A673 (cell line): ENCODE data around the gene LTA. TPM values are rescaled to one million over a fixed set of nuclear protein-coding genes. Genes with fewer than 3 reads are reported as not detected.

ENCODE experiments used
- BruUV-seq: library from RNA; stranded (reverse); fragments of 400-500 nt; replicated peaks from 2 replicates; lab custom pipeline; 2021; lab: Mats Ljungman, UMichigan
- CTCF ChIA-PET: fragments of 300-600 bp; sonication (Branson Sonifier 250); formaldehyde crosslinking; loops from one replicate; lab custom pipeline; 2022; ENCODE audit warnings: antibody characterized with exemption; lab: Charles Lee
- POLR2A ChIA-PET: fragments of 300-600 bp; sonication (Branson Sonifier 250); formaldehyde crosslinking; loops from one replicate; lab custom pipeline; 2022; ENCODE audit warnings: antibody characterized with exemption; ENCODE audit not compliant: low non-redundant PET; lab: Charles Lee
- DNase-seq: peaks from one replicate; pipeline ENCODE4 v3.0.0-alpha.2; 2015; ENCODE audit warnings: low spot score
- H3K27ac ChIP-seq: fragments of 200-600 bp; sonication (generic); 2 replicates; pipeline ENCODE4 v1.5.1; 2016; ENCODE audit warnings: mixed run types, low read depth, mild to moderate bottlenecking, mixed read lengths, antibody characterized with exemption, low read length; ENCODE audit not compliant: poor library complexity, severe bottlenecking
- H3K27me3 ChIP-seq: fragments of 200-600 bp; sonication (generic); replicated peaks from 2 replicates; pipeline ENCODE4 v1.6.1; 2017; ENCODE audit warnings: mixed run types, low read depth, mild to moderate bottlenecking, mixed read lengths, antibody characterized with exemption, low read length; ENCODE audit not compliant: insufficient read depth, poor library complexity
- H3K36me3 ChIP-seq: fragments of 200-600 bp; sonication (generic); 2 replicates; pipeline ENCODE4 v1.6.1; 2016; ENCODE audit warnings: mixed run types, mild to moderate bottlenecking, mixed read lengths, antibody characterized with exemption, low read length; ENCODE audit not compliant: insufficient read depth, poor library complexity, severe bottlenecking
- H3K4me1 ChIP-seq: fragments of 200-600 bp; sonication (generic); 2 replicates; pipeline ENCODE4 v1.6.1; 2017; ENCODE audit warnings: mixed run types, mild to moderate bottlenecking, mixed read lengths, antibody characterized with exemption, low read length; ENCODE audit not compliant: insufficient read depth, poor library complexity, severe bottlenecking
- H3K4me3 ChIP-seq: fragments of 200-600 bp; sonication (generic); 2 replicates; pipeline ENCODE4 v1.5.1; 2016; ENCODE audit warnings: low read depth, mixed run types, mild to moderate bottlenecking, mixed read lengths, low read length; ENCODE audit not compliant: poor library complexity, severe bottlenecking
- H3K9me3 ChIP-seq: fragments of 200-600 bp; sonication (generic); 2 replicates; pipeline ENCODE4 v1.6.1; 2016; ENCODE audit warnings: mixed run types, low read depth, mild to moderate bottlenecking, mixed read lengths, antibody characterized with exemption, low read length; ENCODE audit not compliant: poor library complexity, severe bottlenecking
- CTCF ChIP-seq: fragments of 300-800, 200-600 bp; sonication (generic); conservative IDR thresholded peaks from 2 replicates; pipeline ENCODE4 v1.5.1; 2017; ENCODE audit warnings: low read depth, mild to moderate bottlenecking, antibody characterized with exemption, low read length, moderate library complexity, mixed read lengths
- EZH2 ChIP-seq: fragments of 200-600 bp; sonication (generic); IDR thresholded peaks from 2 replicates; pipeline ENCODE4 v1.6.1; 2017; ENCODE audit warnings: borderline replicate concordance, low read depth, mild to moderate bottlenecking, mixed read lengths, antibody characterized with exemption, low read length; ENCODE audit not compliant: poor library complexity, severe bottlenecking
- intact Hi-C: fragments of 100-400 bp; cut with micrococcal nuclease; formaldehyde crosslinking; loops from one replicate; pipeline ENCODE4 v1.10.0; 2022; ENCODE audit not compliant: unreplicated experiment
- total RNA-seq: library from RNA; stranded (reverse); gene quantifications from 2 replicates; pipeline ENCODE4 v1.2.3, GENCODE V29; 2021

Gene LTA
- total RNA-seq, 1 experiment from 2014 or later = not detected

- no peak overlapping the region for H3K27ac ChIP-seq
- H3K27me3 ChIP-seq = no peaks in the 10 kb centered on the region
- no TSS peak for BruUV-seq
- H3K36me3 ChIP-seq = no peaks in the 10 kb centered on the region
- intact Hi-C loops = no loop called here
- no peak overlapping the region for H3K4me3 ChIP-seq
- H3K9me3 ChIP-seq = no peaks in the 10 kb centered on the region
- no peak for DNase-seq
- ChIA-PET POLR2A (no interaction called here), CTCF (no interaction called here)
- TF ChIP-seq EZH2 (no peak), CTCF (no peak)
- peaks cover 5% of the 10 kb centered on the region for H3K4me1 ChIP-seq
Measured at GRCh38 chr6:31577579-31577966, 5.5 kb downstream of the LTA start.

GRCh38 chr6:31578184-31579118 is 6.4 kb downstream of the LTA start:
- Histone ChIP-seq H3K27me3 (no peaks in the 10 kb centered on the region), H3K27ac (no peak overlapping the region), H3K4me1 (peaks cover 5% of the 10 kb centered on the region), H3K36me3 (no peaks in the 10 kb centered on the region), H3K4me3 (no peak overlapping the region), H3K9me3 (no peaks in the 10 kb centered on the region)
- no peak for TF ChIP-seq CTCF
- no peak for TF ChIP-seq EZH2
- POLR2A ChIA-PET = interaction anchor here (0.6 kb wide), 1 partner anchor 21 kb away, joined by 8 read pairs; no protein-coding TSS in a partner anchor
- DNase-seq = no peak
- intact Hi-C loops = no loop called here
- CTCF ChIA-PET = no interaction called here
- BruUV-seq = no TSS peak

GRCh38 chr6:31579119-31579505 is 7.0 kb downstream of the LTA start:
- DNase-seq = no peak
- H3K27me3 ChIP-seq = no peaks in the 10 kb centered on the region
- no peaks in the 10 kb centered on the region for H3K9me3 ChIP-seq
- POLR2A ChIA-PET = no interaction called here
- no peak for TF ChIP-seq CTCF
- H3K27ac ChIP-seq = no peak overlapping the region
- BruUV-seq = no TSS peak
- CTCF ChIA-PET = no interaction called here
- H3K36me3 ChIP-seq = no peaks in the 10 kb centered on the region
- peaks cover 5% of the 10 kb centered on the region for H3K4me1 ChIP-seq
- intact Hi-C loops = no loop called here
- H3K4me3 ChIP-seq = no peak overlapping the region
